KMS-11 (cell line): ENCODE measurements around the gene SYCP1.

Experiments
- H2AFZ ChIP-seq: fragments of 200-600 bp; sonication (generic); 2 replicates; pipeline ENCODE4 v1.6.1; 2016; ENCODE audit warnings: antibody characterized with exemption, mixed run types, low read depth
- H3K27ac ChIP-seq: fragments of 200-600 bp; sonication (generic); 2 replicates; pipeline ENCODE4 v1.6.1; 2016; ENCODE audit warnings: mild to moderate bottlenecking, mixed run types
- H3K27me3 ChIP-seq: fragments of 200-600 bp; sonication (generic); 2 replicates; pipeline ENCODE4 v1.6.1; 2017; ENCODE audit warnings: mild to moderate bottlenecking, low read depth, mixed run types, moderate library complexity; ENCODE audit not compliant: insufficient read depth
- H3K36me3 ChIP-seq: fragments of 200-600 bp; sonication (generic); 2 replicates; pipeline ENCODE4 v1.6.1; 2017; ENCODE audit warnings: mild to moderate bottlenecking, mixed run types; ENCODE audit not compliant: insufficient read depth
- H3K4me1 ChIP-seq: fragments of 200-600 bp; sonication (generic); 2 replicates; pipeline ENCODE4 v1.6.1; 2016; ENCODE audit warnings: mild to moderate bottlenecking, low read depth, mixed run types; ENCODE audit not compliant: poor library complexity, severe bottlenecking
- H3K4me2 ChIP-seq: fragments of 200-600 bp; sonication (generic); 2 replicates; pipeline ENCODE4 v1.7.0; 2016; ENCODE audit warnings: mild to moderate bottlenecking, mixed run types
- H3K4me3 ChIP-seq: fragments of 200-600 bp; sonication (generic); IDR thresholded peaks from 2 replicates; pipeline ENCODE4 v1.6.1; 2017; ENCODE audit warnings: low read depth, low read length, mixed read lengths; ENCODE audit not compliant: insufficient read depth
- H3K79me2 ChIP-seq: fragments of 200-600 bp; sonication (generic); 2 replicates; pipeline ENCODE4 v1.6.1; 2016; ENCODE audit warnings: low read depth, mixed run types; ENCODE audit not compliant: insufficient read depth
- H3K9ac ChIP-seq: fragments of 200-600 bp; sonication (generic); 2 replicates; pipeline ENCODE4 v1.6.1; 2016; ENCODE audit warnings: mild to moderate bottlenecking, mixed run types
- H4K20me1 ChIP-seq: fragments of 200-600 bp; sonication (generic); 2 replicates; pipeline ENCODE4 v1.6.1; 2016; ENCODE audit warnings: mild to moderate bottlenecking, mixed run types; ENCODE audit not compliant: insufficient read depth
- TF ChIP-seq, protein P1 (sequence below): fragments of 200-600 bp; sonication (generic); conservative IDR thresholded peaks from 2 replicates; pipeline ENCODE4 v1.6.1; 2017; ENCODE audit warnings: low read depth, mild to moderate bottlenecking, antibody characterized with exemption, low read length, moderate library complexity, mixed read lengths

SYCP1 gene

DNA sequence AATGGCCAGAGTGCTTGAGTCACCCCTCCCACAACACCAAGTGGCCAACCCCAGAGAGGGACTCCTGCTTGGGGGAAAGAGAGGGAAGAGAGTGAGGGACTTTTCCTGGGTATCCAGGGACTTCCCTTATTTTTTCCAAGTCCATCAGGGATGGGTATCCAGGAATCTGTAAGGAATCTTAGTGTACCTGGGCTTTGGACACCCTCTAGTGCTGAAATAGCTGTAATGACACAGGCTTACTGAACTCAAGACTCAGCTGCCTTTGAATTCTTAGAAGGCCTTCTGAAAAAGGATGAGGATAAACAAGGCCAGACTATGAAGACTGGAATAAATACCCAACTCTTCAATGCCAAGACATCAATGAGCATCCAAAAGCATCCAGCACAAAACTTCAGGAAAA lies 187.0 kb downstream of the SYCP1 start:
- no peaks in the 10 kb centered on the region for H3K36me3 ChIP-seq
- no peak overlapping the region for H3K9ac ChIP-seq
- no peak overlapping the region for H2AFZ ChIP-seq
- no peak overlapping the region for H3K4me2 ChIP-seq
- TF ChIP-seq, protein P1, sequence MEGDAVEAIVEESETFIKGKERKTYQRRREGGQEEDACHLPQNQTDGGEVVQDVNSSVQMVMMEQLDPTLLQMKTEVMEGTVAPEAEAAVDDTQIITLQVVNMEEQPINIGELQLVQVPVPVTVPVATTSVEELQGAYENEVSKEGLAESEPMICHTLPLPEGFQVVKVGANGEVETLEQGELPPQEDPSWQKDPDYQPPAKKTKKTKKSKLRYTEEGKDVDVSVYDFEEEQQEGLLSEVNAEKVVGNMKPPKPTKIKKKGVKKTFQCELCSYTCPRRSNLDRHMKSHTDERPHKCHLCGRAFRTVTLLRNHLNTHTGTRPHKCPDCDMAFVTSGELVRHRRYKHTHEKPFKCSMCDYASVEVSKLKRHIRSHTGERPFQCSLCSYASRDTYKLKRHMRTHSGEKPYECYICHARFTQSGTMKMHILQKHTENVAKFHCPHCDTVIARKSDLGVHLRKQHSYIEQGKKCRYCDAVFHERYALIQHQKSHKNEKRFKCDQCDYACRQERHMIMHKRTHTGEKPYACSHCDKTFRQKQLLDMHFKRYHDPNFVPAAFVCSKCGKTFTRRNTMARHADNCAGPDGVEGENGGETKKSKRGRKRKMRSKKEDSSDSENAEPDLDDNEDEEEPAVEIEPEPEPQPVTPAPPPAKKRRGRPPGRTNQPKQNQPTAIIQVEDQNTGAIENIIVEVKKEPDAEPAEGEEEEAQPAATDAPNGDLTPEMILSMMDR = no peak
- no peaks in the 10 kb centered on the region for H4K20me1 ChIP-seq
- H3K27ac ChIP-seq = no peak overlapping the region
- no peaks in the 10 kb centered on the region for H3K4me1 ChIP-seq
- no peaks in the 10 kb centered on the region for H3K79me2 ChIP-seq
- H3K27me3 ChIP-seq = no peaks in the 10 kb centered on the region
- no peak overlapping the region for H3K4me3 ChIP-seq
